ENCODE data around the gene MYO1G.

GRCh38 chr7:44953156-44953555 lies 25.7 kb downstream of the MYO1G start:
- TF ChIP-seq CTCF (IDR thresholded peaks at IDR 0.05) = no peak
- TF ChIP-seq POLR2A (IDR thresholded peaks at IDR 0.05) = no peak

All from adrenal gland (tissue), 5 donors.